Germinal center (tissue), 1 donor: Measurements from ENCODE around the gene FSCN2.

ENCODE experiments used
- DNase-seq: peaks from one replicate; pipeline ENCODE4 v3.0.0; 2012; ENCODE audit warnings: mixed read lengths, low spot score

FSCN2 gene

GRCh38 chr17:81542431-81543338 lies 14.5 kb downstream of the FSCN2 start:
- DNase-seq, result no peak

- no peak for DNase-seq
Measured at GRCh38 chr17:81543339-81543675, 15.1 kb downstream of the FSCN2 start.

DNA sequence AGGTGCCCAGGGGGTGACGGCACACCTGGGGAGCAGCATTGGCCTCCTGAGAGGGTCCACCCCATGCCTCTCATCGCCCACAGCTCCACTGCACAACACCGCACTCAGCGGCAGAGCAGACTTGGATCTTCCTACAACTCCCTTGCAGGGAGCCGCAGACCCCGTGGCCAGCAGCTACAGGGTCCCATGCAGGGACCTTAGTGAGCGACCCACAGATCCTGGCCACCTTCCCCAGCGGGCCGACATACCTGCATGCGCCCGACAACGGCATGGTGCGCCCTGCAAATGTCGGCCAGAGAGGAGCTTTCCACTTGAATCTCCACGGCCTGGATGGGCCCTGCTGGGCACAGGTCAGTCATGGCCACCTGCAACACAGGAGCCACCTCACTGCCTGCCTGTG lies 15.6 kb downstream of the FSCN2 start:
- no peak for DNase-seq

GRCh38 chr17:81544281-81544974 lies 16.3 kb downstream of the FSCN2 start:
- DNase-seq, result no peak

- no peak for DNase-seq
Measured at GRCh38 chr17:81545160-81545949, 17.2 kb downstream of the FSCN2 start.

GRCh38 chr17:81546906-81547613 lies 18.9 kb downstream of the FSCN2 start:
- no peak for DNase-seq

- DNase-seq, result no peak
Measured at GRCh38 chr17:81547614-81547982, 19.4 kb downstream of the FSCN2 start.

GRCh38 chr17:81549031-81549557 lies 20.9 kb downstream of the FSCN2 start:
- DNase-seq, result no peak

GRCh38 chr17:81549826-81550225 lies 21.6 kb downstream of the FSCN2 start:
- DNase-seq, result no peak

DNA sequence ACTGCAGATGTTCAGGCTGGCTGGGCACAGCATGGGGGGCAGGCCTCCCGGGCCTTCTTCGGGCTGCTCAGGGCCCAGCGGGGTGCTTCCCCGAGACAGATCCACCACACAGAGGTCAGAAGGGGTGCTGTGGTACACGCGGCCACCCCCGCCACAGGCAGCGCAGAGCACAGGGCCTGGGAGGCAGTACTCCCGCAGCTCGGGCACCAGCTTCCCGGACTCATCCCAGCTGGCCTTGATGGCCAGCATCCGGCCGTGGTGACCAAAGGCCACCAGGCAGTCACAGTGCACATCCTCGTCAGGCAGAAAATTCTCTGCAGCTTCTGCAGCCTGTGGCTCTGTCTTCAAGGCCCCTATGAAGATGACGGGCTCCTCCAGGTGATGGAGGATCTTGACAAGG lies 22.1 kb downstream of the FSCN2 start:
- no peak for DNase-seq

DNA sequence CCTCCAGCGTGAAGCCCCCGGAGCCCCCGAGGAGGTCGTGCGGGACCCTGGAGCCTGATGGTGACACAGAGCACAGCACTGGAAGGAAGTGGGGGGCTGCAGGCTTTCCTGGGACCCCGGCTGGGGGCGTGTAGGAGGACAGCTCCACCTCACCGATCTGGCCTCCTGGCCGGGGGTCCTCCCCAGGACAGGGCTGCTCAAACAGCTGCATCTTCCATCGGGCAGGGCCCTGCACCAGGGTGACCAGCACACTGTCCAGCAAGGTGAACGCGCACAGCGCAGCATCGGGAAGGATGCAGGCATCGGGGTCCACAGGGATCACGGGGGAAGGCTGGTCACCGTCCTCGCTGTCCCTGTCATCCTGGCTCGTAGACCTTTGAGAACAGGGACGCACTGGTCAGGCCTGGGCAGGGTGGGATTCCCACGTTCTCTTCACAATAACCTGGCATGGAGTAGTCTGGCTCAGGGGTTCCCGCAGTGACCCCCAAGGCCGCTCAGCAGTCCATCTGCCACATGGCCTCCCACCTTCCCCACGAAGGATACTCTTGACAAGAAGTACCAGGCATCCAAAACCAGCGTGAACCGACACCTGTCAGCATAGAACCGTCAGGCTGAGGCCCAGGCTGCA lies 22.8 kb downstream of the FSCN2 start:
- DNase-seq, result no peak

- peak; percentile 44 for DNase-seq
Measured at GRCh38 chr17:81551458-81552243, 23.5 kb downstream of the FSCN2 start.

- DNase-seq, result peak; percentile 89
Measured at GRCh38 chr17:81552244-81553017, 24.3 kb downstream of the FSCN2 start, which contains the start of gene FAAP100. TSS of gene FAAP100 (minus strand) at chr17:81552353. CDS start at chr17:81552330, 23 bp downstream.

DNA sequence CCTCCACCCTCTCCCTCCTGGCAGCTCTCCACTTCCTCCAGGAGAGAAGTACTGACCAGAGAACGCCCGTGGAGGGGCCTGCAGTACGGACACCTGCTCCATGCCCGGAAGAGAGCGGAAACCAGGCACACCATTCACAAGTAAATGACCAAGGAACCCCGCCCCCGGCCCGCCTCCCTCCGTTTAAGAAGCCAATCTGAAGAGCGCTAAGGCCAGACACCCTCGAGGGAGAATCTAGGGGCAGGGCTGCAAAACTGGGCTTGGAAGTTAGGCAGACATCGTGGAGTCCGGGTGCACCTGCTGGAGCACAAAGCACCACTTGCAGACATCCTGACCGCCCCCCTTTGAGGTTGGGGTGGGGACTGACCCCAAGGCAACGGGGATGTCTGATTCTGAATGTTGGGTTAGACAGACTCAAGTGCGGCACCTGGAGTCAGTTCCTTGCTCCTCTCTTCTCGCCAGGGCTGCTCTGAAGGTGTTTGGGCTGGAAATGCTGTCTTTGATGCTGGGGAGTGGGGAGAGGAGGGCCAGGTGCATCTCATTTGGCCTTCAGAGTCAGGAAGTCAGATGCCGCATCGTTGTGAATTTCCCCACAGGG lies 24.9 kb downstream of the FSCN2 start:
- DNase-seq, result peak; percentile 90

DNA sequence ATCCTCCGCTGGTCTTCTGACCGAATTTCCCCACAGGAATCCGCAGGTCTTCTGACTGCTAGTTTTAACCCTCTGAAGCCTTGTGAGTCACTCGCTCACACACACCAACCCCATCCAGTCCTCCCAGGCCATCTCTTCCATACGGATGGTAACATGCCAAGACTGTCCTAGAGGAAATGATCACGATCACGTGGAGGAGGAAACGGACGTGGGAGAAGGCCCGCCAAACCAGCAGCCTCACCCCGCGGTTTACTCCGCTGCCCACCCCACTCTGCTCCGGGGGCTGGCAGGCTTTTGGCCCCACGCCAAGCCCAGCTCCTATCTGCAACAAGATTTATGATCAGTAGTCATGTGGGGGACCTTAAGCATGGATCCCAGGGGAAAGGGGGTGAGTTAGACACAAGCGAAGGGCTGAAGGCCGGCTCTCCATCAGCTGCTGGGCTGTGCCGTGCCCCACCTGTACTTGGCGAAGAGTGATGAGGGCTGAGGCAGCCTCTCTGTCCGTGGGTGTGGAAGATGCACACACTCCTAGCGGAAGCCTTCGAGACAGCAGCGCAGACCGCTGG lies 25.5 kb downstream of the FSCN2 start:
- DNase-seq, result no peak

GRCh38 chr17:81556175-81556691 lies 28.1 kb downstream of the FSCN2 start:
- no peak for DNase-seq

- DNase-seq, result no peak
Measured at GRCh38 chr17:81556863-81557262, 28.7 kb downstream of the FSCN2 start.

- no peak for DNase-seq
Measured at GRCh38 chr17:81557276-81558114, 29.3 kb downstream of the FSCN2 start.
